ENCODE results near the gene IFIT2. TPM values are rescaled to one million over a fixed set of nuclear protein-coding genes. Genes with fewer than 3 reads are reported as not detected.

IFIT2 gene
- total RNA-seq, 1 experiment from 2014 or later = 0.15 TPM

GRCh38 chr10:89309156-89310055 is 7.6 kb downstream of the IFIT2 start (continued):
- TF ChIP-seq, protein P1, sequence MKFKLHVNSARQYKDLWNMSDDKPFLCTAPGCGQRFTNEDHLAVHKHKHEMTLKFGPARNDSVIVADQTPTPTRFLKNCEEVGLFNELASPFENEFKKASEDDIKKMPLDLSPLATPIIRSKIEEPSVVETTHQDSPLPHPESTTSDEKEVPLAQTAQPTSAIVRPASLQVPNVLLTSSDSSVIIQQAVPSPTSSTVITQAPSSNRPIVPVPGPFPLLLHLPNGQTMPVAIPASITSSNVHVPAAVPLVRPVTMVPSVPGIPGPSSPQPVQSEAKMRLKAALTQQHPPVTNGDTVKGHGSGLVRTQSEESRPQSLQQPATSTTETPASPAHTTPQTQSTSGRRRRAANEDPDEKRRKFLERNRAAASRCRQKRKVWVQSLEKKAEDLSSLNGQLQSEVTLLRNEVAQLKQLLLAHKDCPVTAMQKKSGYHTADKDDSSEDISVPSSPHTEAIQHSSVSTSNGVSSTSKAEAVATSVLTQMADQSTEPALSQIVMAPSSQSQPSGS (CRISPR knock-in tag; IDR thresholded peaks at IDR 0.05; ENCODE audit: borderline replicate concordance, low read depth) = no peak

GRCh38 chr10:89310056-89310893 is 8.4 kb downstream of the IFIT2 start:
- ATAC-seq = peak; percentile 81

More at GRCh38 chr10:89310056-89310893, 8.4 kb downstream of the IFIT2 start:
- Mint-ChIP-seq H3K9me3 (no peaks in the 10 kb centered on the region), H3K36me3 (no peaks in the 10 kb centered on the region), H3K27me3 (ENCODE audit: low read depth) (no peaks in the 10 kb centered on the region), H3K27ac (no peak overlapping the region), H3K4me1 (peaks cover 3% of the 10 kb centered on the region), H3K4me3 (no peak overlapping the region)
- ChIA-PET CTCF (interaction anchor here (1.4 kb wide), 1 partner anchor 59 kb away, joined by 6 read pairs; no protein-coding TSS in a partner anchor), POLR2A (no interaction called here)
- DNase-seq (ENCODE audit: low spot score) = no peak
- TF ChIP-seq HMGA2 (CRISPR knock-in tag; IDR thresholded peaks at IDR 0.05) (no peak), MXD4 (CRISPR knock-in tag; IDR thresholded peaks at IDR 0.05; ENCODE audit: borderline replicate concordance) (no peak), ZMAT4 (CRISPR knock-in tag; IDR thresholded peaks at IDR 0.05) (no peak), ZNF532 (CRISPR knock-in tag; IDR thresholded peaks at IDR 0.05; ENCODE audit: borderline replicate concordance) (no peak), MYBL2 (CRISPR knock-in tag; IDR thresholded peaks at IDR 0.05) (no peak), NFE2L1 (CRISPR knock-in tag; IDR thresholded peaks at IDR 0.05) (no peak), IRF2 (CRISPR knock-in tag; IDR thresholded peaks at IDR 0.05; ENCODE audit: borderline replicate concordance, low read depth) (no peak), ATF1 (CRISPR knock-in tag; IDR thresholded peaks at IDR 0.05) (no peak), TEAD1 (CRISPR knock-in tag; IDR thresholded peaks at IDR 0.05) (no peak), EMX1 (CRISPR knock-in tag; IDR thresholded peaks at IDR 0.05) (no peak), NR3C1 (CRISPR knock-in tag; conservative IDR thresholded peaks at IDR 0.05; ENCODE audit: low read depth) (no peak), ZNF671 (CRISPR knock-in tag; IDR thresholded peaks at IDR 0.05) (no peak), RORB (CRISPR knock-in tag; IDR thresholded peaks at IDR 0.05) (no peak), GRHL2 (CRISPR knock-in tag; IDR thresholded peaks at IDR 0.05; ENCODE audit: insufficient replicate concordance, severe bottlenecking) (no peak), FOXJ3 (CRISPR knock-in tag; IDR thresholded peaks at IDR 0.05; ENCODE audit: borderline replicate concordance) (no peak)
- TF ChIP-seq, protein P2, sequence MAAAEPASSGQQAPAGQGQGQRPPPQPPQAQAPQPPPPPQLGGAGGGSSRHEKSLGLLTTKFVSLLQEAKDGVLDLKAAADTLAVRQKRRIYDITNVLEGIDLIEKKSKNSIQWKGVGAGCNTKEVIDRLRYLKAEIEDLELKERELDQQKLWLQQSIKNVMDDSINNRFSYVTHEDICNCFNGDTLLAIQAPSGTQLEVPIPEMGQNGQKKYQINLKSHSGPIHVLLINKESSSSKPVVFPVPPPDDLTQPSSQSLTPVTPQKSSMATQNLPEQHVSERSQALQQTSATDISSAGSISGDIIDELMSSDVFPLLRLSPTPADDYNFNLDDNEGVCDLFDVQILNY (CRISPR knock-in tag; IDR thresholded peaks at IDR 0.05) = no peak
- TF ChIP-seq, protein P3, sequence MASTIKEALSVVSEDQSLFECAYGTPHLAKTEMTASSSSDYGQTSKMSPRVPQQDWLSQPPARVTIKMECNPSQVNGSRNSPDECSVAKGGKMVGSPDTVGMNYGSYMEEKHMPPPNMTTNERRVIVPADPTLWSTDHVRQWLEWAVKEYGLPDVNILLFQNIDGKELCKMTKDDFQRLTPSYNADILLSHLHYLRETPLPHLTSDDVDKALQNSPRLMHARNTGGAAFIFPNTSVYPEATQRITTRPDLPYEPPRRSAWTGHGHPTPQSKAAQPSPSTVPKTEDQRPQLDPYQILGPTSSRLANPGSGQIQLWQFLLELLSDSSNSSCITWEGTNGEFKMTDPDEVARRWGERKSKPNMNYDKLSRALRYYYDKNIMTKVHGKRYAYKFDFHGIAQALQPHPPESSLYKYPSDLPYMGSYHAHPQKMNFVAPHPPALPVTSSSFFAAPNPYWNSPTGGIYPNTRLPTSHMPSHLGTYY (CRISPR knock-in tag; IDR thresholded peaks at IDR 0.05) = no peak
- TF ChIP-seq, protein P4, sequence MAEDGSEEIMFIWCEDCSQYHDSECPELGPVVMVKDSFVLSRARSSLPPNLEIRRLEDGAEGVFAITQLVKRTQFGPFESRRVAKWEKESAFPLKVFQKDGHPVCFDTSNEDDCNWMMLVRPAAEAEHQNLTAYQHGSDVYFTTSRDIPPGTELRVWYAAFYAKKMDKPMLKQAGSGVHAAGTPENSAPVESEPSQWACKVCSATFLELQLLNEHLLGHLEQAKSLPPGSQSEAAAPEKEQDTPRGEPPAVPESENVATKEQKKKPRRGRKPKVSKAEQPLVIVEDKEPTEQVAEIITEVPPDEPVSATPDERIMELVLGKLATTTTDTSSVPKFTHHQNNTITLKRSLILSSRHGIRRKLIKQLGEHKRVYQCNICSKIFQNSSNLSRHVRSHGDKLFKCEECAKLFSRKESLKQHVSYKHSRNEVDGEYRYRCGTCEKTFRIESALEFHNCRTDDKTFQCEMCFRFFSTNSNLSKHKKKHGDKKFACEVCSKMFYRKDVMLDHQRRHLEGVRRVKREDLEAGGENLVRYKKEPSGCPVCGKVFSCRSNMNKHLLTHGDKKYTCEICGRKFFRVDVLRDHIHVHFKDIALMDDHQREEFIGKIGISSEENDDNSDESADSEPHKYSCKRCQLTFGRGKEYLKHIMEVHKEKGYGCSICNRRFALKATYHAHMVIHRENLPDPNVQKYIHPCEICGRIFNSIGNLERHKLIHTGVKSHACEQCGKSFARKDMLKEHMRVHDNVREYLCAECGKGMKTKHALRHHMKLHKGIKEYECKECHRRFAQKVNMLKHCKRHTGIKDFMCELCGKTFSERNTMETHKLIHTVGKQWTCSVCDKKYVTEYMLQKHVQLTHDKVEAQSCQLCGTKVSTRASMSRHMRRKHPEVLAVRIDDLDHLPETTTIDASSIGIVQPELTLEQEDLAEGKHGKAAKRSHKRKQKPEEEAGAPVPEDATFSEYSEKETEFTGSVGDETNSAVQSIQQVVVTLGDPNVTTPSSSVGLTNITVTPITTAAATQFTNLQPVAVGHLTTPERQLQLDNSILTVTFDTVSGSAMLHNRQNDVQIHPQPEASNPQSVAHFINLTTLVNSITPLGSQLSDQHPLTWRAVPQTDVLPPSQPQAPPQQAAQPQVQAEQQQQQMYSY (CRISPR knock-in tag; IDR thresholded peaks at IDR 0.05) = no peak
